Keratinocyte (primary cell): Measurements from ENCODE around the gene FNDC4. TPM values are rescaled to one million over a fixed set of nuclear protein-coding genes. Genes with fewer than 3 reads are reported as not detected.

Experiments
- DNase-seq: peaks from one replicate; pipeline ENCODE4 v3.0.0-alpha.2; 2011; ENCODE audit warnings: low read depth, missing footprints, low spot score
- FAIRE-seq: peaks from 2 replicates; lab custom pipeline; 2011; peaks lifted over from hg19 to GRCh38; lab: Jason Lieb, UNC
- H2AFZ ChIP-seq: 2 replicates; pipeline ENCODE4 v1.6.0; 2012; ENCODE audit warnings: low read length, control low read depth, inconsistent platforms; ENCODE audit not compliant: control insufficient read depth
- H3K27ac ChIP-seq: 2 replicates; pipeline ENCODE4 v1.5.1; 2011; ENCODE audit warnings: low read length; ENCODE audit not compliant: control insufficient read depth, insufficient read depth
- H3K27me3 ChIP-seq: 3 replicates; pipeline ENCODE4 v1.6.0; 2011; ENCODE audit warnings: low read length; ENCODE audit not compliant: control insufficient read depth, insufficient read depth; ENCODE audit errors: extremely low read depth
- H3K36me3 ChIP-seq, 2 experiments: 2 replicates in 1 of 2; 3 replicates in 1 of 2; pipeline ENCODE4 v1.5.1; 2011; ENCODE audit warnings: low read length in 2 of 2, mild to moderate bottlenecking in 1 of 2; ENCODE audit not compliant: control insufficient read depth in 2 of 2, insufficient read depth in 2 of 2; ENCODE audit errors: extremely low read depth in 1 of 2
- H3K4me1 ChIP-seq: 3 replicates; pipeline ENCODE4 v1.5.1; 2011; ENCODE audit warnings: low read length; ENCODE audit not compliant: control insufficient read depth, insufficient read depth; ENCODE audit errors: extremely low read depth
- H3K4me2 ChIP-seq: 3 replicates; pipeline ENCODE4 v1.6.0; 2011; ENCODE audit warnings: low read depth, low read length; ENCODE audit not compliant: control insufficient read depth, insufficient read depth; ENCODE audit errors: extremely low read depth
- H3K4me3 ChIP-seq, 3 experiments: fragments of 200-600 bp in 1 of 3; sonication (generic) in 1 of 3; 2 replicates in 2 of 3; 3 replicates in 1 of 3; pipeline ENCODE4 v1.5.1; 2011 to 2016; ENCODE audit warnings: low read length in 3 of 3, mild to moderate bottlenecking in 3 of 3, control low read depth in 2 of 3, inconsistent platforms in 1 of 3, low read depth in 1 of 3, mixed read lengths in 1 of 3, mixed run types in 1 of 3, moderate library complexity in 1 of 3; ENCODE audit not compliant: control insufficient read depth in 2 of 3, insufficient read depth in 2 of 3; ENCODE audit errors: extremely low read depth in 1 of 3
- H3K79me2 ChIP-seq: 2 replicates; pipeline ENCODE4 v1.6.0; 2012; ENCODE audit warnings: low read length; ENCODE audit not compliant: control insufficient read depth, insufficient read depth
- H3K9ac ChIP-seq: 3 replicates; pipeline ENCODE4 v1.6.0; 2011; ENCODE audit warnings: low read length; ENCODE audit not compliant: control insufficient read depth, insufficient read depth; ENCODE audit errors: extremely low read depth
- H3K9me1 ChIP-seq: 3 replicates; pipeline ENCODE4 v1.6.0; 2011; ENCODE audit warnings: low read length; ENCODE audit not compliant: control insufficient read depth, insufficient read depth; ENCODE audit errors: extremely low read depth
- H3K9me3 ChIP-seq: 2 replicates; pipeline ENCODE4 v1.5.1; 2012; ENCODE audit warnings: low read depth, low read length; ENCODE audit not compliant: control insufficient read depth
- H4K20me1 ChIP-seq: 3 replicates; pipeline ENCODE4 v1.6.0; 2011; ENCODE audit warnings: low read length; ENCODE audit not compliant: control insufficient read depth, insufficient read depth; ENCODE audit errors: extremely low read depth
- EZH2 ChIP-seq: IDR thresholded peaks from one replicate; pipeline ENCODE4 v1.6.1; 2012; ENCODE audit warnings: inconsistent platforms, mild to moderate bottlenecking, low read length, moderate library complexity
- dilution Hi-C: fragments of 300-500 bp; cut with MboI; formaldehyde crosslinking; loops from one replicate; pipeline ENCODE4 v1.7.0; 2020; ENCODE audit warnings: low sequenced_read_pairs; ENCODE audit not compliant: extremely low pct_ligation_motif_present
- polyA plus RNA-seq, 5 experiments: library from polyadenylated mRNA; depleted of rRNA in 3 of 5; stranded (reverse) in 3 of 5; stranded (forward) in 1 of 5; unstranded in 1 of 5; fragments of >200 nt; gene quantifications; 1 replicate in 1 of 5; 2 replicates in 3 of 5; 3 replicates in 1 of 5; pipeline versions ENCODE4 v1.2.1 to v1.2.3, GENCODE V29; 2011 to 2012; ENCODE audit warnings: missing spikeins in 2 of 5, low read depth in 1 of 5, low replicate concordance in 1 of 5
- TF ChIP-seq, protein P1 (sequence below), 3 experiments: IDR thresholded peaks in 1 of 3; conservative IDR thresholded peaks in 1 of 3; optimal IDR thresholded peaks in 1 of 3; 2 replicates in 2 of 3; 3 replicates in 1 of 3; pipeline versions ENCODE3 to v1.5.1; 2011; ENCODE audit warnings: low read length in 3 of 3, mild to moderate bottlenecking in 3 of 3, moderate library complexity in 2 of 3, control low read depth in 1 of 3, inconsistent platforms in 1 of 3; ENCODE audit not compliant: insufficient read depth in 2 of 3; ENCODE audit errors: extremely low read depth in 1 of 3

FNDC4 gene
- polyA plus RNA-seq, 1 donor (not counting 4 experiments of a cell fraction or from before 2014, with no cell fraction given), result 6.3 TPM

DNA sequence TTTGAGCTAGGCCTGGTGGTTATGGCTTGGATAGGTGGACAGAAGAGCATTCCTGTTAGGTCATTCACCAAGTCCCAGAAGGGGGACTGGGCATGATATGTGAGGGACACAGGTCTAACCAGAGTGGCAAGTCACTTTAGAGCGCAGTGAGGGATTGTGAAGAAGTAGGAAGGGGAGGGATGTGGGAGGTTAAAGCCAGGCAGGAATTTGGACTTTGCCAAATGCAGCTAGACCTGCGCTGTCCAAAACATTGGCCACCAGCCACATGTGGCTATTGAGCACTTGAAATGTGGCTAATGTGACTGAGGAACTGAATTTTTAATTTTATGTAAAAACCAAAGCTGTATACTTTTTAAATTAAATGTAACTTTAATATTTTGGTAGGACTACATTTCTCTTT lies 25.3 kb upstream of the FNDC4 start:
- TF ChIP-seq, protein P1, sequence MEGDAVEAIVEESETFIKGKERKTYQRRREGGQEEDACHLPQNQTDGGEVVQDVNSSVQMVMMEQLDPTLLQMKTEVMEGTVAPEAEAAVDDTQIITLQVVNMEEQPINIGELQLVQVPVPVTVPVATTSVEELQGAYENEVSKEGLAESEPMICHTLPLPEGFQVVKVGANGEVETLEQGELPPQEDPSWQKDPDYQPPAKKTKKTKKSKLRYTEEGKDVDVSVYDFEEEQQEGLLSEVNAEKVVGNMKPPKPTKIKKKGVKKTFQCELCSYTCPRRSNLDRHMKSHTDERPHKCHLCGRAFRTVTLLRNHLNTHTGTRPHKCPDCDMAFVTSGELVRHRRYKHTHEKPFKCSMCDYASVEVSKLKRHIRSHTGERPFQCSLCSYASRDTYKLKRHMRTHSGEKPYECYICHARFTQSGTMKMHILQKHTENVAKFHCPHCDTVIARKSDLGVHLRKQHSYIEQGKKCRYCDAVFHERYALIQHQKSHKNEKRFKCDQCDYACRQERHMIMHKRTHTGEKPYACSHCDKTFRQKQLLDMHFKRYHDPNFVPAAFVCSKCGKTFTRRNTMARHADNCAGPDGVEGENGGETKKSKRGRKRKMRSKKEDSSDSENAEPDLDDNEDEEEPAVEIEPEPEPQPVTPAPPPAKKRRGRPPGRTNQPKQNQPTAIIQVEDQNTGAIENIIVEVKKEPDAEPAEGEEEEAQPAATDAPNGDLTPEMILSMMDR (optimal IDR thresholded peaks at IDR 0.05 in 1 of 3, IDR thresholded peaks at IDR 0.05 in 1 of 3, conservative IDR thresholded peaks at IDR 0.05 in 1 of 3; ENCODE audit: extremely low read depth in 1 of 3, insufficient read depth in 2 of 3, low read length in 3 of 3), result no peak
- no peak for TF ChIP-seq EZH2
- H3K9me1 ChIP-seq, result no peaks in the 10 kb centered on the region
- no peaks in the 10 kb centered on the region for H3K36me3 ChIP-seq
- no peak overlapping the region for H3K4me3 ChIP-seq
- no peak overlapping the region for H3K9ac ChIP-seq
- no peaks in the 10 kb centered on the region for H3K4me1 ChIP-seq
- no peak for FAIRE-seq
- DNase-seq, result no peak
- no peaks in the 10 kb centered on the region for H3K9me3 ChIP-seq
- H3K79me2 ChIP-seq, result no peaks in the 10 kb centered on the region
- H4K20me1 ChIP-seq, result no peaks in the 10 kb centered on the region
- no peaks in the 10 kb centered on the region for H3K27me3 ChIP-seq
- no peak overlapping the region for H3K27ac ChIP-seq
- no peak overlapping the region for H2AFZ ChIP-seq
- H3K4me2 ChIP-seq, result no peak overlapping the region
- dilution Hi-C loops, result no loop called here

DNA sequence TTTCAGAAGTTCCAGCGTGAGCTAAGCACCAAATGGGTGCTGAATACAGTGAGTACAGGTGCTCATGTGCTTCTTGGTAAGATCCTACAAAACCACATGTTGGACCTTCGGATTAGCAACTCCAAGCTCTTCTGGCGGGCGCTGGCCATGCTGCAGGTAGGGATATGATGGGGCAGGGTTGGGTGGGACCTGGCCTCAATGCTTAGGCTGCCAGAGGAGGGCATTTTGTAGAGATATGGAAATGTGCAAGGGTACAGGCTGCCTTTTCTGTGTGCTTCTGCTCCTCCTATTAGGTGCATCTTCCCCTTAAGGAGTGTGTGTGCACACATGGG lies 23.7 kb upstream of the FNDC4 start:
- Histone ChIP-seq H3K9me1 (no peaks in the 10 kb centered on the region), H3K27ac (no peak overlapping the region), H3K4me3 (no peak overlapping the region), H3K79me2 (no peaks in the 10 kb centered on the region), H4K20me1 (no peaks in the 10 kb centered on the region), H3K4me2 (no peak overlapping the region), H3K9me3 (no peaks in the 10 kb centered on the region), H2AFZ (no peak overlapping the region), H3K9ac (no peak overlapping the region), H3K27me3 (no peaks in the 10 kb centered on the region), H3K36me3 (no peaks in the 10 kb centered on the region), H3K4me1 (no peaks in the 10 kb centered on the region)
- FAIRE-seq, result no peak
- dilution Hi-C loops, result no loop called here
- TF ChIP-seq, protein P1 (optimal IDR thresholded peaks at IDR 0.05 in 1 of 3, IDR thresholded peaks at IDR 0.05 in 1 of 3, conservative IDR thresholded peaks at IDR 0.05 in 1 of 3; ENCODE audit: extremely low read depth in 1 of 3, insufficient read depth in 2 of 3, low read length in 3 of 3), result no peak
- no peak for TF ChIP-seq EZH2
- no peak for DNase-seq
